Activated CD4-positive, alpha-beta memory T cell treated with anti-CD3 and anti-CD28 coated beads, Interleukin-2, amount 10 ng/mL, durations not matched to agents 7 days and 5 days (primary cell): ENCODE results near the gene LRIG1. TPM values are rescaled to one million over a fixed set of nuclear protein-coding genes. Genes with fewer than 3 reads are reported as not detected.
A peak's percentile ranks its signal among the peaks of the same experiment; 100 is the strongest.

Experiments
- CTCF ChIA-PET: fragments of 350-600 bp; sonication (Branson Sonifier 250); formaldehyde crosslinking; loops from one replicate; lab custom pipeline; 2021; ENCODE audit warnings: antibody characterized with exemption, inconsistent platforms; lab: Charles Lee
- POLR2A ChIA-PET: fragments of 350-600 bp; sonication (Branson Sonifier 250); formaldehyde crosslinking; loops from one replicate; lab custom pipeline; 2021; ENCODE audit warnings: antibody characterized with exemption; lab: Charles Lee
- DNase-seq: peaks from one replicate; pipeline ENCODE4 v3.0.0-alpha.2; 2020
- H3K27ac Mint-ChIP-seq: one replicate; pipeline ENCODE4 v1.8.0; 2021; ENCODE audit warnings: mild to moderate bottlenecking, mixed read lengths
- H3K27me3 Mint-ChIP-seq: one replicate; pipeline ENCODE4 v1.8.0; 2021; ENCODE audit warnings: mixed read lengths
- H3K36me3 Mint-ChIP-seq: one replicate; pipeline ENCODE4 v1.8.0; 2021; ENCODE audit warnings: low read depth, mixed read lengths
- H3K4me1 Mint-ChIP-seq: one replicate; pipeline ENCODE4 v1.8.0; 2021; ENCODE audit warnings: mixed read lengths
- H3K4me3 Mint-ChIP-seq: one replicate; pipeline ENCODE4 v1.8.0; 2021; ENCODE audit warnings: mild to moderate bottlenecking, mixed read lengths
- H3K9me3 Mint-ChIP-seq: one replicate; pipeline ENCODE4 v1.8.0; 2021; ENCODE audit warnings: mixed read lengths
- total RNA-seq, 2 experiments: library from RNA; stranded (reverse); gene quantifications; one replicate each; pipeline ENCODE4 v1.2.3, GENCODE V29; 2021

LRIG1 gene
- total RNA-seq, 2 experiments from 2014 or later: 43.0 to 43.7 TPM

- POLR2A ChIA-PET: no interaction called here
- peaks cover 13% of the 10 kb centered on the region for H3K4me1 Mint-ChIP-seq
- H3K27ac Mint-ChIP-seq: no peak overlapping the region
- DNase-seq: no peak
- H3K9me3 Mint-ChIP-seq: no peaks in the 10 kb centered on the region
- H3K4me3 Mint-ChIP-seq: no peak overlapping the region
- no peaks in the 10 kb centered on the region for H3K27me3 Mint-ChIP-seq
- CTCF ChIA-PET: interaction anchor here (1.6 to 2.9 kb wide), 7 partner anchors 16 to 125 kb away, joined by 5 to 35 read pairs (median 10); no protein-coding TSS in a partner anchor
- peaks cover 51% of the 10 kb centered on the region for H3K36me3 Mint-ChIP-seq
Observed at GRCh38 chr3:66376568-66376967, 124.3 kb downstream of the LRIG1 start.

GRCh38 chr3:66372681-66373350 is 128.0 kb downstream of the LRIG1 start:
- ChIA-PET POLR2A (no interaction called here), CTCF (interaction anchor here (1.6 to 2.5 kb wide), 3 partner anchors 34 to 120 kb away, joined by 4 to 10 read pairs (median 6); no protein-coding TSS in a partner anchor)
- no peak overlapping the region for H3K4me3 Mint-ChIP-seq
- peaks cover 3% of the 10 kb centered on the region for H3K4me1 Mint-ChIP-seq
- H3K27ac Mint-ChIP-seq: no peak overlapping the region
- H3K36me3 Mint-ChIP-seq: peaks cover 18% of the 10 kb centered on the region
- no peaks in the 10 kb centered on the region for H3K27me3 Mint-ChIP-seq
- no peaks in the 10 kb centered on the region for H3K9me3 Mint-ChIP-seq
- peak; percentile 55 for DNase-seq

- no peaks in the 10 kb centered on the region for H3K27me3 Mint-ChIP-seq
- DNase-seq: no peak
- peaks cover 7% of the 10 kb centered on the region for H3K36me3 Mint-ChIP-seq
- H3K4me3 Mint-ChIP-seq: no peak overlapping the region
- POLR2A ChIA-PET: no interaction called here
- H3K27ac Mint-ChIP-seq: no peak overlapping the region
- CTCF ChIA-PET: interaction anchor here (1.0 to 1.6 kb wide), 2 partner anchors 10 to 119 kb away, joined by 3 to 6 read pairs; no protein-coding TSS in a partner anchor
- no peaks in the 10 kb centered on the region for H3K9me3 Mint-ChIP-seq
- no peaks in the 10 kb centered on the region for H3K4me1 Mint-ChIP-seq
Observed at GRCh38 chr3:66371432-66371831, 129.4 kb downstream of the LRIG1 start.

DNA sequence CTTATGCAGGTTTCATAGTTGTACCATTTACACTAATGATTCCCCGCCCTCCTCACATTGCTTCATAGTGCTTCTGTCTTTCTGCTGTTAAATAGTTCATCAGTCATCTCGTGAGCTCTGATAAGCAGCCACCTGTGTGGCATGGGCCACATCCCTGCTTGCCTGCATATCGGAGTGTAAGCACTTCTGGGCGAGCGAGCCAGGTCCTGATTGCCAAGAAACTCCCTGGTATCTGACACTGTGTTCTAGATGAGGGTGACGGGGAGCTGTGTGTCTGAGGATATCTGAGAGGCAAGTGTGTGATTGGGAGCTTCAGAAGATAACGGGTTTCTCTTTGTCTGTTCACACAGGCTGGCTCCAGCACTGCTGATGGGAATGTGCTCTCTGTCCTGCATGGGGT is 130.6 kb downstream of the LRIG1 start:
- ChIA-PET POLR2A (no interaction called here), CTCF (no interaction called here)
- DNase-seq: no peak
- no peaks in the 10 kb centered on the region for H3K36me3 Mint-ChIP-seq
- no peak overlapping the region for H3K27ac Mint-ChIP-seq
- H3K4me3 Mint-ChIP-seq: no peak overlapping the region
- no peaks in the 10 kb centered on the region for H3K9me3 Mint-ChIP-seq
- no peaks in the 10 kb centered on the region for H3K27me3 Mint-ChIP-seq
- no peaks in the 10 kb centered on the region for H3K4me1 Mint-ChIP-seq

GRCh38 chr3:66367979-66368378 is 132.8 kb downstream of the LRIG1 start:
- H3K4me3 Mint-ChIP-seq: no peak overlapping the region
- no peaks in the 10 kb centered on the region for H3K27me3 Mint-ChIP-seq
- no peak for DNase-seq
- ChIA-PET CTCF (interaction anchor here (2.0 kb wide), 1 partner anchor 10 kb away, joined by 9 read pairs; no protein-coding TSS in a partner anchor), POLR2A (no interaction called here)
- H3K4me1 Mint-ChIP-seq: no peaks in the 10 kb centered on the region
- no peaks in the 10 kb centered on the region for H3K9me3 Mint-ChIP-seq
- no peak overlapping the region for H3K27ac Mint-ChIP-seq
- H3K36me3 Mint-ChIP-seq: no peaks in the 10 kb centered on the region

- ChIA-PET POLR2A (no interaction called here), CTCF (interaction anchor here (1.0 to 2.0 kb wide), 2 partner anchors 11 to 22 kb away, joined by 4 to 9 read pairs; no protein-coding TSS in a partner anchor)
- Mint-ChIP-seq H3K9me3 (no peaks in the 10 kb centered on the region), H3K27ac (no peak overlapping the region), H3K4me3 (no peak overlapping the region), H3K4me1 (peaks cover 2% of the 10 kb centered on the region), H3K36me3 (no peaks in the 10 kb centered on the region), H3K27me3 (no peaks in the 10 kb centered on the region)
- no peak for DNase-seq
Observed at GRCh38 chr3:66366747-66367146, 134.1 kb downstream of the LRIG1 start.

GRCh38 chr3:66365080-66365479 is 135.7 kb downstream of the LRIG1 start:
- ChIA-PET CTCF (no interaction called here), POLR2A (no interaction called here)
- no peaks in the 10 kb centered on the region for H3K36me3 Mint-ChIP-seq
- H3K27ac Mint-ChIP-seq: no peak overlapping the region
- no peak overlapping the region for H3K4me3 Mint-ChIP-seq
- peaks cover 2% of the 10 kb centered on the region for H3K4me1 Mint-ChIP-seq
- H3K9me3 Mint-ChIP-seq: no peaks in the 10 kb centered on the region
- DNase-seq: no peak
- H3K27me3 Mint-ChIP-seq: no peaks in the 10 kb centered on the region

- Mint-ChIP-seq H3K4me3 (no peak overlapping the region), H3K27me3 (no peaks in the 10 kb centered on the region), H3K4me1 (peaks cover 2% of the 10 kb centered on the region), H3K36me3 (no peaks in the 10 kb centered on the region), H3K9me3 (no peaks in the 10 kb centered on the region), H3K27ac (no peak overlapping the region)
- ChIA-PET CTCF (no interaction called here), POLR2A (no interaction called here)
- no peak for DNase-seq
Observed at GRCh38 chr3:66363148-66363547, 137.7 kb downstream of the LRIG1 start.

DNA sequence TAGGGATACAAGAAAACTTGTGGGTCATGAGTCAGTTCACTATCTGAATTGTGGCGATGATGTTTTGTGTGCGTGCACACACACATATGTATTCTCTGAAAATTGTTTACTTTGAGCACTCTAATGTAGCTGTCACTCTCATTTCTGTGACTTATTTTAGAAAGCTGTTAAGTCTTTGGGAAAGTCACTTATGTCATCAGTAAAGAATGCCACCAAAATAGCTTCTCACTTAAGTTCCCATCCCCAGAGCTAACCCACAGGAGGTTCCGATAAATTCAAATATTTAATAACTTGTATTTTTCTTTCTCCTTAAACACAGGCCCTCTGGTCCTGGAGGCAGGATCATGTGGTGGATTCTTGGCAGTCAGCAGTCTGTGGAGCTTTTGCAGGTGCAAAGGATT is 138.3 kb downstream of the LRIG1 start:
- no peaks in the 10 kb centered on the region for H3K27me3 Mint-ChIP-seq
- ChIA-PET POLR2A (no interaction called here), CTCF (no interaction called here)
- no peak overlapping the region for H3K4me3 Mint-ChIP-seq
- H3K27ac Mint-ChIP-seq: no peak overlapping the region
- H3K4me1 Mint-ChIP-seq: peaks cover 2% of the 10 kb centered on the region
- no peaks in the 10 kb centered on the region for H3K36me3 Mint-ChIP-seq
- no peak for DNase-seq
- H3K9me3 Mint-ChIP-seq: no peaks in the 10 kb centered on the region

DNA sequence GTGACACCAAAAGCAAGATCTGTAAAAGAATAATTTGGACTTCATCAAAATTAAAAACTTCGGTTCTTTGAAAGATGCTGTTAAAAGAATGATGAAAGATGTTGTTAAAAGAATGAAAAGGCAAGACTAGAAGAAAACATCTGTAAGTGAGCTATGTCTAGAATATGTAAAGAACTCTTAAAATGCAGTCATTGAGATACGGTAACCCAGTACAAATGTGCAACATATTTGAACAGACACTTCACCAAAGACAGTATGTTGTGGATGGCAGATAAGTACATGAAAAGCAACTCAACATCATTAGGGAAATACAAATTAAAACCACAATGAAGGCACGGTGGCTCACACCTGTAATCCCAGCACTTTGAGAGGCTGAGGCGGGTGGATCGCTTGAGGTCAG is 139.5 kb downstream of the LRIG1 start:
- DNase-seq: no peak
- Mint-ChIP-seq H3K27ac (no peak overlapping the region), H3K9me3 (no peaks in the 10 kb centered on the region), H3K4me3 (no peak overlapping the region), H3K27me3 (no peaks in the 10 kb centered on the region), H3K36me3 (no peaks in the 10 kb centered on the region), H3K4me1 (peaks cover 2% of the 10 kb centered on the region)
- POLR2A ChIA-PET: no interaction called here
- CTCF ChIA-PET: no interaction called here

DNA sequence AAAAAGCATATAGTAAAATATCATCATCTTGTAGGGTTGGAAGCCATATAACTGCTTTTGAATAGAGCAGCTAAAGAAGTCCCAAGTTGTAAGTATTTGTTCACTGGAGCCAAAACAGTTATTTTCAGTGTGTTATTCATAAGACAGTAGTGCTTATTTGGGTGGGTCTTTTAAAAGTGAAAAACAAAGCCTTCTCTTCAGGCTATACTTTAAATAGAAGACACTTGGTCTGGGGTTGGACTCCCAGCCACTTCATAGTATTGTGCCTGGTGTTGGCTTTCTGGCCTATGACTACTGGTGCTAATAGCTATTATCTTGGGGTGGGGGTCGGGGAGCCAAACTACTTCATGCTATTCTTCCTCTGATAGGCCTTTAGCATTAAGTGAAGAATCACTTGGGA is 144.8 kb downstream of the LRIG1 start:
- DNase-seq: no peak
- no peaks in the 10 kb centered on the region for H3K36me3 Mint-ChIP-seq
- ChIA-PET POLR2A (interaction anchor here (1.0 to 1.6 kb wide), 3 partner anchors 26 to 53 kb away, joined by 3 to 5 read pairs (median 3); no protein-coding TSS in a partner anchor), CTCF (interaction anchor here (1.2 to 3.8 kb wide), 2 partner anchors 12 to 22 kb away, joined by 5 to 21 read pairs; no protein-coding TSS in a partner anchor)
- no peaks in the 10 kb centered on the region for H3K9me3 Mint-ChIP-seq
- H3K4me1 Mint-ChIP-seq: peaks cover 29% of the 10 kb centered on the region
- H3K27me3 Mint-ChIP-seq: no peaks in the 10 kb centered on the region
- no peak overlapping the region for H3K27ac Mint-ChIP-seq
- H3K4me3 Mint-ChIP-seq: no peak overlapping the region

DNA sequence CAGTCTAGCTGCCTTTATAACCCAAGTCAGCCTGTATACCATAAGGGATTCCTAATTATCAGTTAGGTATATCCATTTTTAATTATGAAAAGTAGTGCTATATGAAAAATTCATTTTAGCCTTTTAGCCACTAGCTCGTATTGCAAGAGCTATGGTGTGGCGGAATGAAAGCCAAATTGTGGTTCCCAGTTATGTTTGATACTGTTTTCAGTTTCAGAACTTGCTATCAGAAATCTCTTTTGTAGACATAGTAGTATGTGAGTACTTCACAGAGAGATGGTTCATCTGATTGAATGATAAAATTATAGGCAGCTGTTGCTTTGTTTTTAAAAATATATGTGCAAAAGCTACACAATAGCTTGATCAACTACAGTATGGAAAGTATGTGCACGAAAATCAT is 145.4 kb downstream of the LRIG1 start:
- Mint-ChIP-seq H3K4me1 (peaks cover 29% of the 10 kb centered on the region), H3K27ac (no peak overlapping the region), H3K27me3 (no peaks in the 10 kb centered on the region), H3K4me3 (no peak overlapping the region), H3K36me3 (no peaks in the 10 kb centered on the region), H3K9me3 (no peaks in the 10 kb centered on the region)
- DNase-seq: no peak
- ChIA-PET POLR2A (interaction anchor here (1.0 to 1.6 kb wide), 2 partner anchors 26 to 53 kb away, joined by 3 to 5 read pairs; no protein-coding TSS in a partner anchor), CTCF (interaction anchor here (1.2 to 3.8 kb wide), 2 partner anchors 11 to 23 kb away, joined by 5 to 21 read pairs; no protein-coding TSS in a partner anchor)

DNA sequence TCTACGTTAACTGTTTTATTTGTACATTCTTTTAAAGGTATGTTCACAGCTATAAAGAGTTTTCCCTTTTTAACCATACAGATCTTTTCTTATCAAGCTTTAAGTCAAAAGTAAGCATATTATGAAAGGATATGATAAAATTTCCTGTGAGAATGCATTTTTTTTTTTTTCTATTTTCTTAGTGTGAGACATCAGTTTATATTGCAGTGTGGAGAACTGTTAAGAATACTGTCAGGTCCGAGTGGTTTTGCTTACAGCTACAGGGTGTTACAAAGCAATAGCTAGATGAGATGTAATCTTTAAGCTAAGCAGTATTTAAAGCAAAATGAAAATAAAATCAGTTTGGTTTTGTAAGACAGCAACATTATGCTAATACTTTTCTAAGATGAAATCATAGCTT is 146.8 kb downstream of the LRIG1 start:
- no peak for DNase-seq
- Mint-ChIP-seq H3K36me3 (no peaks in the 10 kb centered on the region), H3K4me1 (peaks cover 29% of the 10 kb centered on the region), H3K4me3 (no peak overlapping the region), H3K27ac (no peak overlapping the region), H3K9me3 (no peaks in the 10 kb centered on the region), H3K27me3 (no peaks in the 10 kb centered on the region)
- ChIA-PET POLR2A (interaction anchor here (0.9 to 1.8 kb wide), 2 partner anchors 20 to 40 kb away, joined by 3 to 5 read pairs; no protein-coding TSS in a partner anchor), CTCF (interaction anchor here (0.7 to 3.8 kb wide), 4 partner anchors 24 to 468 kb away, joined by 3 to 21 read pairs (median 3); no protein-coding TSS in a partner anchor)
